ENCODE data around the gene PEX10.
"Not testable (repeated sequence)": the region's sequence is repeated elsewhere in the genome, so short reads cannot be mapped to it uniquely, and the experiment has no call there.

Gene PEX10

GRCh38 chr1:2412395-2412772 lies at the start of gene PEX10:
Gene PEX10 (minus strand): TSS chr1:2412564. CDS start chr1:2412502, 62 bp downstream.
- H3K9me3 ChIP-seq, result no peaks in the 10 kb centered on the region
- H3K36me3 ChIP-seq, result no peaks in the 10 kb centered on the region
- TF ChIP-seq CTCF (IDR thresholded peaks at IDR 0.05), result no peak
- peak within 1 kb of the TSS; percentile 86 to 87 for H3K4me3 ChIP-seq (ENCODE audit: low read depth in 1 of 2, low read length in 1 of 2)
- H3K27me3 ChIP-seq, result peaks cover 33% of the 10 kb centered on the region
- peak within 1 kb of the TSS; percentile 84 for H3K27ac ChIP-seq
- H3K4me1 ChIP-seq (ENCODE audit: control insufficient read depth in 1 of 2, insufficient read depth in 1 of 2, low read depth in 1 of 2, low read length in 1 of 2), result peaks cover 26 to 36% of the 10 kb centered on the region in 2 experiments

GRCh38 chr1:2460996-2461751 lies 48.8 kb upstream of the PEX10 start:
- no peak overlapping the region for H3K4me3 ChIP-seq (ENCODE audit: low read depth in 1 of 2, low read length in 1 of 2)
- H3K36me3 ChIP-seq, result no peaks in the 10 kb centered on the region
- H3K27me3 ChIP-seq, result peaks cover 11% of the 10 kb centered on the region
- no peaks in the 10 kb centered on the region for H3K9me3 ChIP-seq
- no peak for TF ChIP-seq CTCF (IDR thresholded peaks at IDR 0.05)
- no peak overlapping the region for H3K27ac ChIP-seq
- H3K4me1 ChIP-seq (ENCODE audit: control insufficient read depth in 1 of 2, insufficient read depth in 1 of 2, low read depth in 1 of 2, low read length in 1 of 2), result no peaks in the 10 kb centered on the region

GRCh38 chr1:2460203-2460602 lies 47.8 kb upstream of the PEX10 start:
- H3K4me1 ChIP-seq (ENCODE audit: control insufficient read depth in 1 of 2, insufficient read depth in 1 of 2, low read depth in 1 of 2, low read length in 1 of 2), result no peaks in the 10 kb centered on the region
- TF ChIP-seq CTCF (IDR thresholded peaks at IDR 0.05), result no peak
- H3K9me3 ChIP-seq, result no peaks in the 10 kb centered on the region
- H3K27ac ChIP-seq, result no peak overlapping the region
- peaks cover 9% of the 10 kb centered on the region for H3K27me3 ChIP-seq
- no peaks in the 10 kb centered on the region for H3K36me3 ChIP-seq
- no peak overlapping the region for H3K4me3 ChIP-seq (ENCODE audit: low read depth in 1 of 2, low read length in 1 of 2)

- Histone ChIP-seq H3K4me3 (ENCODE audit: low read depth in 1 of 2, low read length in 1 of 2) (no peak overlapping the region), H3K36me3 (no peaks in the 10 kb centered on the region), H3K27me3 (peaks cover 9% of the 10 kb centered on the region), H3K27ac (no peak overlapping the region), H3K4me1 (ENCODE audit: control insufficient read depth in 1 of 2, insufficient read depth in 1 of 2, low read depth in 1 of 2, low read length in 1 of 2) (no peaks in the 10 kb centered on the region), H3K9me3 (no peaks in the 10 kb centered on the region)
- no peak for TF ChIP-seq CTCF (IDR thresholded peaks at IDR 0.05)
Measured at GRCh38 chr1:2459757-2460156, 47.4 kb upstream of the PEX10 start.

GRCh38 chr1:2459102-2459753 lies 46.9 kb upstream of the PEX10 start:
- not testable (repeated sequence) for H3K36me3 ChIP-seq; H3K4me3 ChIP-seq (ENCODE audit: low read depth in 1 of 2, low read length in 1 of 2); H3K27ac ChIP-seq; H3K4me1 ChIP-seq (ENCODE audit: control insufficient read depth in 1 of 2, insufficient read depth in 1 of 2, low read depth in 1 of 2, low read length in 1 of 2); H3K27me3 ChIP-seq; H3K9me3 ChIP-seq

- no peaks in the 10 kb centered on the region for H3K4me1 ChIP-seq (ENCODE audit: control insufficient read depth in 1 of 2, insufficient read depth in 1 of 2, low read depth in 1 of 2, low read length in 1 of 2)
- H3K9me3 ChIP-seq, result no peaks in the 10 kb centered on the region
- TF ChIP-seq CTCF (IDR thresholded peaks at IDR 0.05), result no peak
- peaks cover under 1% of the 10 kb centered on the region for H3K27me3 ChIP-seq
- H3K4me3 ChIP-seq (ENCODE audit: low read depth in 1 of 2, low read length in 1 of 2), result no peak overlapping the region
- H3K27ac ChIP-seq, result no peak overlapping the region
- H3K36me3 ChIP-seq, result no peaks in the 10 kb centered on the region
Measured at GRCh38 chr1:2458687-2459086, 46.3 kb upstream of the PEX10 start.

Data from neutrophil (primary cell).